ENCODE results near the gene KAT7.

The KAT7 gene

DNA sequence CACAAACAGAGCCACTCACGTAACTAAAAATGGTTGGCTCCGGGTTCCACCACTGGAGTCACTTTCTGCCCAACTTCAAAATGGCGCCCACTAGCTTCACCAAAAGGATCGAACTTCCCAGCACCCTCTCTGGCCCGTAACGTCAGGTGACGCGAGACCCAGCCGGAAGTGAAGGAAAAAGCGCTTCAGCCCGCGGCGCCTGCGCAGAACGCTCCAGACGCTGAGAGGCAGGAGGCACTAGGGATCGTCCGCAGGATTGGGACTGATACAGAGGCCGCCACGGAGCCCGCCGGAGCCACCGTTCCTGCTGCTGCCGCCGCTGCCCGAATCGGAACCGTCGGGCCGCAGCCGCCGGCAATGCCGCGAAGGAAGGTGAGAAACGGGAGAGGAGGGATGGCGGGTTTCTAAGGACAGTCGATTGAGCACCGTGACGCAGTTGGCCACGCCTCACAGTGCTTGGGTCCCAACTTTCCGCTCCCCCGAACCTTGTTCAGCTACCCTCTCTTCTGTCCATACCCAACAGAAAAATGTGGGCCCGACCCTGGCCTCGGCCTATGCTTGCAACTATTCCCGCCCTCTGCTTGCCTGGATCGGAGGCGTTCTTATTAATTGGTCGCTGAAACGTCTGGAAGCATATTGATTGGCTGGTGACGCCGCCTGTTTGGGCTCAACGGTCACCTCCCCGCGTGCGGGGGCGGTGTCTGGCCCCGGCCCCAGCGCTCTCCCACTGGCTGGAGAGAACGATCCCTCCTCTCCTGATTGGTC is at the start of gene KAT7:
TSS of gene KAT7 (plus strand) at position 204 of the 765 bp plus-strand sequence. CDS start at position 358, 154 bp downstream.
- Histone ChIP-seq H3K36me3 (ENCODE audit: control insufficient read depth, insufficient read depth, low read length) (peaks cover 6% of the 10 kb centered on the region), H3K4me3 (replicated peaks; ENCODE audit: low read depth, low read length) (peak within 1 kb of the TSS; percentile 100), H3K27me3 (replicated peaks; ENCODE audit: control insufficient read depth, insufficient read depth, low read length) (no peaks in the 10 kb centered on the region)
- TF ChIP-seq, protein P1, sequence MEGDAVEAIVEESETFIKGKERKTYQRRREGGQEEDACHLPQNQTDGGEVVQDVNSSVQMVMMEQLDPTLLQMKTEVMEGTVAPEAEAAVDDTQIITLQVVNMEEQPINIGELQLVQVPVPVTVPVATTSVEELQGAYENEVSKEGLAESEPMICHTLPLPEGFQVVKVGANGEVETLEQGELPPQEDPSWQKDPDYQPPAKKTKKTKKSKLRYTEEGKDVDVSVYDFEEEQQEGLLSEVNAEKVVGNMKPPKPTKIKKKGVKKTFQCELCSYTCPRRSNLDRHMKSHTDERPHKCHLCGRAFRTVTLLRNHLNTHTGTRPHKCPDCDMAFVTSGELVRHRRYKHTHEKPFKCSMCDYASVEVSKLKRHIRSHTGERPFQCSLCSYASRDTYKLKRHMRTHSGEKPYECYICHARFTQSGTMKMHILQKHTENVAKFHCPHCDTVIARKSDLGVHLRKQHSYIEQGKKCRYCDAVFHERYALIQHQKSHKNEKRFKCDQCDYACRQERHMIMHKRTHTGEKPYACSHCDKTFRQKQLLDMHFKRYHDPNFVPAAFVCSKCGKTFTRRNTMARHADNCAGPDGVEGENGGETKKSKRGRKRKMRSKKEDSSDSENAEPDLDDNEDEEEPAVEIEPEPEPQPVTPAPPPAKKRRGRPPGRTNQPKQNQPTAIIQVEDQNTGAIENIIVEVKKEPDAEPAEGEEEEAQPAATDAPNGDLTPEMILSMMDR (IDR thresholded peaks at IDR 0.05; ENCODE audit: insufficient read depth, low read length, poor library complexity, severe bottlenecking), result no peak
- peak; percentile 98 for DNase-seq (ENCODE audit: extremely low read depth, insufficient read length)

GRCh38 chr17:49739641-49740271 is 48.7 kb upstream of the KAT7 start:
- H3K27me3 ChIP-seq (replicated peaks; ENCODE audit: control insufficient read depth, insufficient read depth, low read length), result no peaks in the 10 kb centered on the region
- H3K4me3 ChIP-seq (replicated peaks; ENCODE audit: low read depth, low read length), result no peak overlapping the region
- H3K36me3 ChIP-seq (ENCODE audit: control insufficient read depth, insufficient read depth, low read length), result no peaks in the 10 kb centered on the region; the same call in none of the 2 replicates
- TF ChIP-seq, protein P1 (IDR thresholded peaks at IDR 0.05; ENCODE audit: insufficient read depth, low read length, poor library complexity, severe bottlenecking), result no peak
- peak; percentile 77 for DNase-seq (ENCODE audit: extremely low read depth, insufficient read length)

- TF ChIP-seq, protein P1 (IDR thresholded peaks at IDR 0.05; ENCODE audit: insufficient read depth, low read length, poor library complexity, severe bottlenecking), result no peak
- Histone ChIP-seq H3K36me3 (ENCODE audit: control insufficient read depth, insufficient read depth, low read length) (no peaks in the 10 kb centered on the region; the same call in none of the 2 replicates), H3K4me3 (replicated peaks; ENCODE audit: low read depth, low read length) (peak overlapping the region; percentile 21), H3K27me3 (replicated peaks; ENCODE audit: control insufficient read depth, insufficient read depth, low read length) (no peaks in the 10 kb centered on the region)
- peak; percentile 65 for DNase-seq (ENCODE audit: extremely low read depth, insufficient read length)
Observed at GRCh38 chr17:49741009-49741691, 47.3 kb upstream of the KAT7 start.

- Histone ChIP-seq H3K27me3 (replicated peaks; ENCODE audit: control insufficient read depth, insufficient read depth, low read length) (no peaks in the 10 kb centered on the region), H3K4me3 (replicated peaks; ENCODE audit: low read depth, low read length) (peak overlapping the region; percentile 22; the same call in 1 of the 2 replicates)
Observed at GRCh38 chr17:49741692-49742076, 46.8 kb upstream of the KAT7 start.

GRCh38 chr17:49742166-49742638 is 46.3 kb upstream of the KAT7 start:
- no peak for DNase-seq (ENCODE audit: extremely low read depth, insufficient read length)
- H3K36me3 ChIP-seq (ENCODE audit: control insufficient read depth, insufficient read depth, low read length), result no peaks in the 10 kb centered on the region; the same call in none of the 2 replicates
- no peaks in the 10 kb centered on the region for H3K27me3 ChIP-seq (replicated peaks; ENCODE audit: control insufficient read depth, insufficient read depth, low read length)
- TF ChIP-seq, protein P1 (IDR thresholded peaks at IDR 0.05; ENCODE audit: insufficient read depth, low read length, poor library complexity, severe bottlenecking), result no peak
- peak overlapping the region; percentile 22; the same call in 1 of the 2 replicates for H3K4me3 ChIP-seq (replicated peaks; ENCODE audit: low read depth, low read length)

More at GRCh38 chr17:49741692-49742076, 46.8 kb upstream of the KAT7 start:
- H3K36me3 ChIP-seq (ENCODE audit: control insufficient read depth, insufficient read depth, low read length), result no peaks in the 10 kb centered on the region; the same call in none of the 2 replicates
- TF ChIP-seq, protein P1 (IDR thresholded peaks at IDR 0.05; ENCODE audit: insufficient read depth, low read length, poor library complexity, severe bottlenecking), result no peak
- no peak for DNase-seq (ENCODE audit: extremely low read depth, insufficient read length)
